Measurements from ENCODE around the gene ABI3BP. TPM values are rescaled to one million over a fixed set of nuclear protein-coding genes. Genes with fewer than 3 reads are reported as not detected.

The ABI3BP gene
- total RNA-seq, 4 donors from 2014 or later = 18.2 to 77.0 (median 29.4) TPM

GRCh38 chr3:100984308-100984707, 8.9 kb downstream of the ABI3BP start:
- TF ChIP-seq CTCF (IDR thresholded peaks at IDR 0.05) (no peak), POLR2A (IDR thresholded peaks at IDR 0.05) (no peak)
- no peaks in the 10 kb centered on the region for H3K4me1 ChIP-seq
- no peaks in the 10 kb centered on the region for H3K36me3 ChIP-seq
- no peaks in the 10 kb centered on the region for H3K27me3 ChIP-seq
- H3K27ac ChIP-seq = peak overlapping the region in 1 of 4 donors; percentile 5
- H3K9me3 ChIP-seq = no peaks in the 10 kb centered on the region
- no peak for DNase-seq
- H3K4me3 ChIP-seq = no peak overlapping the region

GRCh38 chr3:100982710-100983109, 10.5 kb downstream of the ABI3BP start:
- TF ChIP-seq POLR2A (IDR thresholded peaks at IDR 0.05) (no peak), CTCF (IDR thresholded peaks at IDR 0.05) (no peak)
- peak overlapping the region in 2 of 4 donors; percentile 31 to 49 for H3K27ac ChIP-seq
- H3K9me3 ChIP-seq = no peaks in the 10 kb centered on the region
- H3K4me3 ChIP-seq = no peak overlapping the region
- H3K4me1 ChIP-seq = no peaks in the 10 kb centered on the region
- H3K27me3 ChIP-seq = no peaks in the 10 kb centered on the region
- no peaks in the 10 kb centered on the region for H3K36me3 ChIP-seq
- no peak for DNase-seq

DNA sequence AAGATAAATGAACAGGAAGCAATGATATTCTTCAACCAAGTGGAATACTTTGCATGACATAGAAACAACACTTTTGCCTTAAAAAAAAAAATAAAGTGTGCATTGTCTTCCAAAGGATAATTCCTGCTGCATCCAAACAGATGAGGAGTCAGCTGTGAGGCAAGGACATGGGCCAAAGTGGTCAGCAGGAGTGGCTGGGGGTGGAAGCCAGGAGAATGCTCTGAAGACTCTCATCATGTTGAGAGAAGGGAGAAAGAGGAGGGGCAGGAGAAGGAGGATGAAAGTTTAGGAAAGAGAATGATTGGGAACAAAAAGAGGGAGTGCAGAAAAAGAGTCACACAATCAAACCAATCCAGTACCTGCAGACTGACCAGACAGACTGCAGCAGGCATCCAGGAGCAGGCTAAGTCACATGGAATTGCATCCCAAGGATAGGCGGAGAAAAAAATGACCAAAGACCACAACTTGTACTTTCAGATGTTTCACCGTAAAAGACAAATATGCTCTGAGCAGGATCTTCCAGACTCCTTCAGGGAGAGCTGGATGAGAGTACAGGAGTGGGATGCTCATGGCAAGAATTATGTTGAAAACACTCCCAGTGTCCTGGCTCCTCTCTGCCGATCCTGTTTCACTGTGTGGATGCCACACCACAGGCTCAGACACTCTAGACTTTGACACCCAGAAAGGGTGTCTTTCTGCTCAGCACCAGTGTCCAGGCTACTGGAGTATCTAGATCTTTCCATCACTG, 11.9 kb downstream of the ABI3BP start:
- Histone ChIP-seq H3K9me3 (no peaks in the 10 kb centered on the region), H3K4me3 (no peak overlapping the region), H3K27ac (peak overlapping the region in 1 of 4 donors; percentile 49), H3K4me1 (no peaks in the 10 kb centered on the region), H3K36me3 (no peaks in the 10 kb centered on the region), H3K27me3 (no peaks in the 10 kb centered on the region)
- TF ChIP-seq CTCF (IDR thresholded peaks at IDR 0.05) (no peak), POLR2A (IDR thresholded peaks at IDR 0.05) (no peak)
- no peak for DNase-seq

GRCh38 chr3:100978011-100978659, 15.1 kb downstream of the ABI3BP start:
- DNase-seq = no peak
- Histone ChIP-seq H3K36me3 (no peaks in the 10 kb centered on the region), H3K9me3 (no peaks in the 10 kb centered on the region), H3K4me1 (no peaks in the 10 kb centered on the region), H3K27ac (no peak overlapping the region), H3K4me3 (no peak overlapping the region), H3K27me3 (no peaks in the 10 kb centered on the region)
- TF ChIP-seq POLR2A (IDR thresholded peaks at IDR 0.05) (no peak), CTCF (IDR thresholded peaks at IDR 0.05) (no peak)

- Histone ChIP-seq H3K27me3 (no peaks in the 10 kb centered on the region), H3K4me3 (no peak overlapping the region), H3K4me1 (no peaks in the 10 kb centered on the region), H3K27ac (no peak overlapping the region), H3K36me3 (no peaks in the 10 kb centered on the region), H3K9me3 (no peaks in the 10 kb centered on the region)
- no peak for DNase-seq
- TF ChIP-seq POLR2A (IDR thresholded peaks at IDR 0.05) (no peak), CTCF (IDR thresholded peaks at IDR 0.05) (no peak)
Observed at GRCh38 chr3:100976611-100977010, 16.6 kb downstream of the ABI3BP start.

Data from Peyer's patch (tissue), 4 donors.